Measurements from ENCODE around the gene DLGAP5.

The DLGAP5 gene

DNA sequence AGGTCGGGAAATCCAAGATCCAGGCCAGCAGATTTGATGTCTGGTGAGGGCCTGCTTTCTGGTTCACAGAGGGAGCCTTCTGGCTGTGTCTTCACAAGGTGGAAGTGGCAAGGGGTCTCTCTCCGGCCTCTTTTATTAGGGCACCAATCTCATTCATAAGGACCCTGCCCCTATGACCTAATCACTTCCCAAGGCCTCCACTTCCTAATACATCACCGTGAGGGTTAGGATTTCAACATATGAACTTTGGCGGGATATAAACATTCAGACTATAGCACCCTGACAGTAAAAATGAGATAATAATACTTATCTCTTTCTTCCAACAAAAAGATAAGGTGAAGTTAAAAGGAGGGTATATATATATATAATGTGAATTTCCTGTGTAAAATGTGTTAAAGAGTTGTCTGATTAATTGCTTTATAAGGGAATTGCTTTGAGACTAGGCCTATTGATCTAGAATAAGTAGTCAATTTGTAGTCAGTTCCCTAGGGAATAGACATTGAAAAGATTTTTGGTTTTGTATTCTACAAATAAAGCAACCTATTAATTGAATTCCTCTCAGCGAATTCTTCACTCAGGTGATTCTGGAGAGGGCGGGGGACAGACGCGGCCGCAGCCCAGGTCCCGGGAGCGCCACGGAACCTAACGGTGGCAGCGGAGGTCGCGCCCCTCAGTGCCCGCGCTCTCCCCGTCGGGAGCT lies 62.8 kb downstream of the DLGAP5 start:
- DNase-seq (ENCODE audit: low spot score): no peak

DNA sequence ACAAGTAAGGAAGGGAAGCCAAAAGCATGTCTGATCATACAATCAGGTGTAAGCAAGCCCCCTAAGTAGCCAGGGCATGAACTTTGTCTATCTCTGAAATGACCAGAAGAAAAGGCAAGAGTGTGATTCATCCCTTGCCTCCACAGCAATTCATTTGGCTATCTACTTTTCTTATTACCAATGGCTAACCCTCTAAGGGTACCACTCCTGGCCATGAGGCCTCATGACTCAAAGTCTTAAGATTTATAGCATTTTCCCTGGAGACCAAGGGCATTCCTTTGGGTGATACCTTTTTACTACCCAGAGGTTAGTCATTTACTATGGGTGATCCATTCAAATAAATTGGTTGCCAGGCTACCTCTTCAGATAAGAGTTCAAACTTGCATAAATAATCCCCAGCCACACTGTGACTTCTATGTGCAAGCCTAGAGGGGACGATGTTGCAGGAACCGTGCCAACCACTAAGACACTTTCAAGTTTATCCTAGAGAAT lies 63.9 kb downstream of the DLGAP5 start:
- DNase-seq (ENCODE audit: low spot score): no peak

DNA sequence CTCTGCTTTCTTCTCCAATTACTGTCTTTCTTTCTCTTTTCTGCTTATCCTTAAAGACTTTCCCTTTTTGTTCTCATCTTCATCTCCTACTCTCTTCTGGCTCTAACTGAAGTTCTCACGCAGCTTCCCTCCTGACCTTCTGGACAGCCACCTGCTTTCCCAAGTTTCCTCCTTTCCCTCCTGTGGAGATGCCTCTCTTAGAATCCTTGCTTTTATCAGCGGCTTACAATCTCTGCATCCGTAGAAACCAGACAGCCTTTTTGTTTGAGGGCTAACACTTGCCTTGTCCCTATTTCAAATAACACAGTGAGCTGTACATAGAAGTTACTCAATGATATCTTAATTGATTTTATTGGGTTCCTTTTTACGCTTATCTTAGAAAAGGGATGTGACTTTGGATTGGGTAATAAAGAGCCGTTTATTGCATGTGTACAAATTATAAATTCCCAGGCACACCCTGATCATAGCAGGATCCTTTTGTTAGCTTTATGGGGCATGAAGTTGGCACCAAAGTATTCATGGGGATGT lies 64.4 kb downstream of the DLGAP5 start:
- no peak for DNase-seq (ENCODE audit: low spot score)

DNA sequence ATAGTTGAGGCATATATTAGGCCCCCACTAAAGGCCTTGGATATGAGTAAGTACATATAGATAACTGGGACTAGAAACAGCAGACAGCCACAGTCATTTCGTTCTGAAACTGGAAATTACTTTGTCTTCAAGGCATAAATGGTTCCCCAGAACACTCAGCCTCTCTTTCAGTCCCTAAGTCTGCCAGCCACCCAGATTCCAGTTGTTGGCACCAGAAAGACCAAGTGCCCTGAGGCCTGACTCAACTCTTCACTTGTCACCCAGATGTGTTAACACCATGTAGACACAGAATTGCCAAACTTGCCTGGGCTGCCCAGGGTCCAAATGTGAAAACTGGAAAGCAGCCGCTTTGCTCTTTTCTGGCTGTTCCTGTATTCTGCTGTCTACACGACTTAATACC lies 65.4 kb downstream of the DLGAP5 start:
- DNase-seq (ENCODE audit: low spot score): no peak

DNA sequence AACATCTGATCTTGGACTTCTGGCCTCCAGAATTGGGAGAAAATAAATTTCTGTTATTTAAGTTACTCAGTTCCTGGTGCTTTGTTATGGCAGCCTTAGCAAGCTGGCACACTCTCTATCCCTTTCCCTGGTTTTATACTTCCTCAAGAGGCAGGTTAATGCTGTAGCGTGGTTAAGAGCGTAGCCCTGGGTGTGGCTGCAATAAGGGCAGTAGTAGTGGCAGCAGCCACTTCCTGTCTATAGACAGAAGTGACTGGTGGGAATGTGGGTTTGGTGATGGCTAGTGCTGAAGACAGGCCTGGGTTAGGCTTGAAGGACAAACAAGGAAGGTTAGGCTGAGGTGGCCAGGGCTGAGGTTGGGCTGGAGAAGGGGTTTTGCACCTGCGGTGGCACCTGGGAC lies 66.0 kb downstream of the DLGAP5 start:
- DNase-seq (ENCODE audit: low spot score): no peak

DNA sequence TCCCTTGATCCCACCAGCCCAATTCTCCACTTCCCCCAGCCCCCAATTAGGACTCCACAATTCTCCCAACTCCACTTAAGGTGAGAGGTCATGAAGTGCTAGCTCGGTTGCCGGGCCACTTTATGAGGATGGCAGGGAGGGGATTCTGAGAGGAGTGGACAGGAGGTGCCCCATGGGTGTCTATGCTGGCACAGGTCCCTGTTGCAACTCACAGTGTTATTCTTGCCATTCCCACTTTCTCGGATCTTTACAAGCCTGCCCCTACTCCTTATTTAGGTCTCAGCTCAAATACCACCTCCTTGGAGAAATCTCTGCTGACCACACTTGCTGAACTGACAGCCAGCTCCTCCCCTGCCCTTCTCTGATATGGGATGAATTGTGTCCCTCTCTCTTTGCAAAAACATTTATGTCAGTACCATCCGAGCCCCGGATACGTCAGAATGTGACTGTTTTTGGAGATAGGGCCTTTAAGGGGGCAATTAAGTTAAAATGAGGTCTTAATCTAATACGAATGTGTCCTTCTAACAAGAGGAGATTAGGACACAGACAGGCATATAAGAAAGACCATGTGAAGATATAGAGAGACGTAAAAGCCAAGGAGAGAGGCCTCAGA lies 66.5 kb downstream of the DLGAP5 start:
- no peak for DNase-seq (ENCODE audit: low spot score)

DNA sequence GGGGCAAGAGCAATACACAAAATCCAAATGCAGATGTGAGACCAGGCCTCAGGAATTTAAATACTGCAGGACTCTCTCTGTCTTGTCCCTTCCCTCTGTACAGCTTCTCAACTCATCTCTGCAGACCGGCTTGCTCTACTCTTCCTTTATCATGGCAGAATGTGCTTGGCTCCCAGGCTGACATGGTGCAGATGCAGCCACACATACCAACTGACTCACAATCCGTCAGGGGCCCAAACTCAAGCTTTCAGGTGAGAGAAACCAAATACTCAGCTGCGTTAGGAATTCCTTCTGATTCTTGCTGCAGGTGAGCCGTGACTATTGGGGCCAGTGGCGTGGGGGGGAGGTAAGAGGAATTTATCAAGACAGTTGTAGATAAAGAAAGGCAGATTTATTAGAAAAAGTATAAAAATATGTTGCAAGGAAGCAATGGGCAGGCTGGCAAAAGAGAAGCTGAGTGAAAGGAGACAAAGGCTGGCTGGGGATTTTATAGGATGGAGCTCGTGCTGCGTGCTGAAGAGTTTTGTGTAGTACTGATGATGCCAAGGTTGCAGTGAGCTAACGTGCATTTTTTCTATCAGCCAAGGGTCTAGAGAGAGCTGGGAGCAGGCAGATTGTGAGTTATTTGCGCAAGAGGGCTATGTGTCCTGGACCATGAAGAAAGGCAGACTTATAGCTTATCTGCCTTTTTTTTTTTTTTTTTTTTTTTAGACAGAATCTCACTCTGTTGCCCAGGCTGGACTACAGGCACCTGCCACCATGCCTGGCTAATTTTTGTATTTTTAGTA lies 67.3 kb downstream of the DLGAP5 start:
- DNase-seq (ENCODE audit: low spot score): no peak

DNA sequence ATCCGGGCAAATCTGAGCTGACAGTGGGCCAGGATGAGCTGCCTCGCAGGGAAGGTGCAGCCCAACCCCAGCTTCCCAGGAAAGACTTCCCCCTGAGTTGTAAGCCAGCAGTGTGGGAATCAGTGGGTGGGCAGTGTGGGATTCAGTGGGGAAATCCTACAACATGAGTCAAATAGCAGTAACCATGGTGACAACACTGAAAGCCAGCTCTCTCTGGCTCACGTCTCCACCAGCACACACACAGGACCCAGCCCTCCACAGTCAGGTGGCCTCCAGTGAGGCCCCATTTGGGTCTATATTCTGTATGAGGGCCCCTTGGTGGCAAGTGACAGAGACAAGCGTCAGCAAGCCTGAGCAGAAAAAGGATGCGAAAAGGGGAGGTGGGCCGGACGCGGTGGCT lies 68.3 kb downstream of the DLGAP5 start:
- DNase-seq (ENCODE audit: low spot score): no peak

DNA sequence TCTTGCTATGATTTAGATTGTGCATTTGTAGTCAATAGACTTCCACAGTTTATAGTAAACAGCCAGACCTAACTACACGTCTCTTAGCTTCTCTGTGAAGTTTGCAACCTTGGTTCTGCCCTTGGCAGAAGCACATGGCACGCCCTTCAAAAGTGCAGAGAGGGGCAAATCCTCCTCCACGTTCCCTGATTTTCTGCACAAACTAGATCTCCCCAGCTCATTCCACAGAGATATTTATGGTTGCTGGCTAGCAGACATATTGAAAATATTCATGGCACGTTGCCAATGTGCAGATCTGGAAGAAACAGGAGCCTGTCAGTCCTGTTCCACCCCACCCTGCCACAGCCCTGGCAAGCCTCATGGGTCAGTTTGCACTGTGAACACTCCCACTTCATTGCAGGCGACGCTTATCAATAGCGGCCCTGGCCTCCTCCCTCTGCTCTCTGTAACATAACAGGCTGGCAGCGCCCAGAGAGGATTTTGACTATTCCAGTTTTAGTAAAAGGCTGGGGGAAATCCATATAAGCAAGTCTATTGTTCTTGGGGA lies 68.9 kb downstream of the DLGAP5 start:
- no peak for DNase-seq (ENCODE audit: low spot score)

DNA sequence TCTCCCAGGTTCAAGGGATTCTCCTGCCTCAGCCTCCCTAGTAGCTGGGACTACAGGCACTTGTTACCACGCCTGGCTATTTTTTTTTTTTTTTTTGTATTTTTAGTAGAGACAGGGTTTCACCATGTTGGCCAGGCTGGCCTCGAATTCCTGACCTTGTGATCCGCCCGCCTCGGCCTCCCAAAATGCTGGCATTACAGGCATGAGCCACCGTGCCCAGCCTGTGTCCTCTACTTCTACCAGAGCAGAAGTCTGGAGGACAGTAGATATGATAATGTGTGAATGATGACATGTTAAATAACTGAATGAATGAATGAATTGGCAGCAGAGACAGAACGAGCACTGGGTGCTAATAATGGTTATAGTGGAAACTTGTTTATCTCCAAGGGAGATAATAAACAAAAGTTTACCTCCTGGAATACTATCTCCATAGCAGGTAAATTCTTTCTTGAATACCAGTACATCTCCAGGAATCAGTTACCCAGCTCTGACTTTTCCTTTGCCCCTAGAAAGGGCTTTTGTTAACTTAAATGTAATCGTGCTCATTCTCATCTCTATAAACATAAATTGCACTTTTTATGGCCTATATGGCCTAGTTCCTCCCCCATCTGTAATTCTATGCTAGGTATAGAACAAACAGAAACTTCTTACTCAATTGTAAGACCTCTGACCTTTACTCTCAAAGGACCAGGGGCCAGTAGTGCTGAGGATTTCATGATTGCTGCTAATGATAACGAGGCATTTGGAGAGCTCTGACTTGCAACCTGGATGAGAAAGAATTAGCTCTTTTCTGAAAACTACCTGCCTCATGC lies 69.6 kb downstream of the DLGAP5 start:
- no peak for DNase-seq (ENCODE audit: low spot score)

DNA sequence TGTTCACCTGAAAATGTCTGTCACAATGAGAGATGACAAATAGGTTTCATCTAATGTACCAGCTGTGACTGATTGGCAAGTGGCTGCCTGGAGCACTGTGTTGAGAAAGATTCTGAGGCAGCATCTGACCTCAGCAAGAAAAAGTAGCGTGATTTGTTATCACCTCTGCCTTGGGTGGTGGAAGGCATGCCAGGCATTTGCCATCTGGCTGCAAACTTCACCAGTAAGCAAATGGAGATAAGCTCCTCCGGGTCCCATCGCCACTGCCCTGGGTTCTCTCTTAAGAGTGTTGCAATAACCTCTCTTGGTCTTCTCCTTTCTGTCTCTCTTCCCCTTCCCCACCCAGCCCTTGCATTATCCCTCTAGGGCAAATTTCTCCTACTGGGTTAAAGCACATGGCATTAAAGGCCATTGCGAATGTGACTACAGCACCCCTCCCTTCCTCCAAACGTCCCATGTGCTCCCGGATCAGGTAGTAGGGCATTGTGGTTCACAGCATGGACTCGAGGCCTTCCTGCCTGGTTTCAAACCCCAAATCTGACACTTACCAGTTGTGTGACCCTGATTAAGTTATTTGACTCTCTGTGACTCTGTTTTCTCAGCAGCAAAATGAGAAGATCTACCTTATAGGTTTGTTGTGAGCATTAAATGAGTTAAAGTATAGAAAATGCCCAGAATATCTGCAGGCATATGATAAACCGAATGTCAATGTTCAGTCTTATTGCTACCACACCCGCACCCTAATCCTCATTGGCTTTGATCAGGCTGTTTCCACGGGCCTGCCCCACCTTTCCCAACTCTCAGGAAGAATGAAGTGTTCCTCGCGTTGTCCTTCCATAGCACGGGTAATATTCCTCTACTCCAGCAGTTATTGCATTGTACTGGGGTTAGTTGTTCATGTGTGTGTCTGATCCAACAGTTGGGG lies 70.6 kb downstream of the DLGAP5 start:
- no peak for DNase-seq (ENCODE audit: low spot score)

DNA sequence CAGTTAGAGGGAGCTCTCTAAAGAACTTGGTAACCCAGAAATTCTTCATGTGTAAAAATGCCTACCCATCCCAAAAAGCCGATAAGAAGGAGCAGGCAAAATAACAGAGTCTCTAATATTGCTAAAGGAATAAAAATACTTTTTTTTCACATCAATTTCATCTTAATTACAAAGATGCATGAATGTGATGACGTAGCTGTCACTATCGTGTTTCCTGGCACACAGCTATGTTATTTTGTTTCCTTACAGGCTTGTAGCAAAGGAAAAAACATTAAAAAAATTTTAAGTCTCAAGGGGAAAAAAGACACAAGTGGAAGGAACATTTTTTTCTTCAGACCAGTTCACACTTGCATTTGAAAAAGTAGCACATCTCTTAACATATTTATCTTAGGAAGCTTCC lies 72.6 kb downstream of the DLGAP5 start:
- DNase-seq (ENCODE audit: low spot score): no peak

DNA sequence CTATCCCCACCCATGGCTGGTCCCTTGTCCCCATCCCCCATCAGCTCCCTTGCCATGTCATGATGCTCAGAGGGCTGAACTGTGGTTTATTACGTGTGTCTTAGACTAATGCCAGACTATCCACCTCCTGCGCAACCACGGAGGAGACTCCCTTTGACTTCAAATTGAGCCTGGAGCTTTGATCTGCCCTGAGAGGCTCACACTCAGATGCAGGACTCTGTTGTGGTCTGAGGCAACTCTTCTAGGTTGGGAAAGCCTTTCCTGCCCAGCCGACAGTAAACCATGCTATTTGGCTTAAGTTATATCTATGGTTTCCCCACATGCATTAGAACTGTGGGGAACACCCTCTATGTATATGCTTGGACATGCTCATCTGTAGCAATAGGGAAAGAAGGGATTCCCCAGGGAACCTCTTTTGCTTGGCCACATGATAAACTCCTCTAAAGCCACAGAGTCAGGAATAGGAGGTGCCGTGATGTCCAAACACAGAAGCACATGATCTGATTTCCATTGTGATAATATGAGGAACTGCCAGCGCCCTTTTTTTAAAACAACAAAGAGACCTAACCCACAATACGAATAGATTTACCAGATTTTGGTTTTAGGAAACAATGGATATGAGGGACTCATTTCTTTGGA lies 73.5 kb downstream of the DLGAP5 start:
- DNase-seq (ENCODE audit: low spot score): no peak

DNA sequence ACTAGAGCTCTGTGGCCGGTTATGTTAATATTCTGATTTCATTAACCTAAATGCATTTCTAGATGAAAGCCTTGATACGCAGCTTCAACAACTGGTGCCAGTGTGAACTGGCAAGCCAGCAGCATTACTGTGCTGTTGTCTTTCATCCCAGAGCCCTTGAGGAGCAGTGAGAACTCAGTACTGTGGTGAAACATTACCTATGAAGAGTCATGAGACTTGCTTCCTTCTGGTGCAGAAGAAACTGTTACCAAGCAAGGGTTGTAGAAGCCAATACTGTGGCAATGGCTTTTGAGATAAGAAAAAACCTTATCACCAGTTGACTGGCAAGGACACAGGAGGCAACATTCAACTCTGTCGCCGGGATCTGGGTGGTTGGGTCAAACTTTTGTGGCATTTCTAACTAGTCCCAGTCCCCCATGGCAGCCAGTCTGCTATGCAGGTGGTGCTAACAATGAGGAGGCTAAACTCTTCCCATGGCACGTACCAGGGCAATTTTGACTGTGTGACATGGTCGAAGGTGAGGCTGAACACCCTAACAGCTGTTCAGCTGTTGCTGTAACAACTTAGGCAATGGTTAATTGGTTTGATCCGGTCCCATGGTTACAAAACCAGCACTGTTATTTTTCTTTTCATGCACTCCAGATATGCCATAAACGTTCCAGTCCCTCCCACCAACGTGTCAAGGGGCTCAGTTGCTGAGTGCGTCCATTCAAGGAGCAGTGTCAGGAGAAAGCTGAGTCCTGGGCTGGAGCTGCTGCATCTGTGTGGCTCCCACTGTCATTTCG lies 74.9 kb downstream of the DLGAP5 start:
- DNase-seq (ENCODE audit: low spot score): no peak

DNA sequence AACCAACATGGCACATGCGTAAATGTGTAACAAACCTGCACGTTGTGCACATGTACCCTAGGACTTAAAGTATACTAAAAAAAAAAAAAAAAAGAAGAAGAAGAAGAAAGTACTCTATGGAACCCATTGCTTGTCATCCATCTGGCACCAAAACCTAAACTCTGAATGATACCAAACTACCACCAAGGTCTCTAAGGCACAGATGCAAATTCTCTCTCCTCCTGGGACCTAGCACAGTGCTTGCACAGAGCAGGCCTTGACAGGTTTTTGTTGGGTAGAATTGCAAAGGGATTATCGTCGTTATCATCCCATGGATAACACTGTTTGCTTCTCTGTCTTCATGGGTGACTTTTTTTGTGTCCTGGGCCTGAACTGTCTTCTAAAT lies 75.5 kb downstream of the DLGAP5 start:
- no peak for DNase-seq (ENCODE audit: low spot score)

DNA sequence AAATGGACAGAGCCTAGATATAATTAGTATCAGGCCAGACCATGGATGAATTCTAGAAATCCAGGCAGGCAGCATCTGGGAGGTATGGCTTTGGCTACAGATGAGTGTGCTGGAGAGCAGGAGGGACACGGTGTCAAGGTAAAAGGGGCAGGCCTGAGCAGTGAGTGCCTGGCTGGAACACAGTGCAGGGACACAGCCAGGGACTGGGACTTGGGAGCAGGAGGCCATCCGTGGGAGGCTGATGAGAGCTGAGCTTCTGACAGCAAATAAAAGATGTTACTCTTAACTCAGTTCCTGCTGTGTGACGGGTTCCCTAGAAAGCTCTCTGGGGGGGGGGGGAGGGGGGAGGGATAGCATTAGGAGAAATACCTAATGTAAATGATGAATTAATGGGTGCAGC lies 75.9 kb downstream of the DLGAP5 start:
- DNase-seq (ENCODE audit: low spot score): no peak

DNA sequence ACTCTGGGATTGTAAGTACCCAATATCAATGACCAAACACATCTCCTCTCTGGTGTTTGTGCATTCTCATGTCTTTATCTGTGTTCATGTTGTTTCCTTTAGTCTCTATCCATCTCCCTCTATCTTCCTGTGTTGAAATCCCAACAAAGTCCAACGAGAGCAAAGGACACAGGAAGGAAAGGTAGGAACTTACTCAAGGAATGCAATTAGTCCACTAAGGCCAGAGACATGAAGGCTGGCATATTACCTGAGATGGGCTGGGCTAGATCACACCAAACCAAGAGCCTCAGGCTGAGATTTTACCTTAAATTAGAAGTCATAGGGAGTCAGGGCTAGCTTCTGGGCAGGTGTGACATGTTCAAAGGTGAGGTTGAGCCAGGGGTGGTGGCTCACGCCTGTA lies 76.7 kb downstream of the DLGAP5 start:
- DNase-seq (ENCODE audit: low spot score): no peak

DNA sequence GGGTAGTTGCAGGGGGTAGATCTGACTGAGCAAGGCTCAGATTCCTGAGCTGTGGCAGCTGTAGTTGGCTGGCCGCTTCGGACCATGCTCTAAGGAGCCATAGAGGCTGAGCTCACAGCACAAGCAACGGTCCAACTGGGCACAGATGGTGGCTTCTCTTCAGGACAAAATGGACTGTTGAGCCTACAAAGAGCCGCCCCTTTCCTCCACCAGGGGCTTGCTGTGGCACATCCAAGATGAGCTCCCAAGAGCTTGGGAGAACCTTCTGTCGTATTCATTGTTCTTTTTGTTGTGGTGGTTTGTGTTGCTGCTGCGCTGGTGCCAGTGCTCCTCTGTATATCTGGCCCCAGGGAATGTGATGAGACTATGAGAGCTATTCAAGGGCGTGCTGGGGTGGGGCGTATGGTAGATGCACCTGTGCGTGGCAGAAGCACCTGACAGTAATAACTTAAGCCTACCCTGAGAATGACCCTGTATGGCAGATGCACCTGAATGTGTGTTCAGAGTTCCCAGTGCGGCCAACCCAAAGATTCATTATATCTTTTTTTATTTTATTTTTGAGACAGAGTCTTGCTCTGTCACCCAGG lies 80.2 kb downstream of the DLGAP5 start:
- DNase-seq (ENCODE audit: low spot score): no peak

DNA sequence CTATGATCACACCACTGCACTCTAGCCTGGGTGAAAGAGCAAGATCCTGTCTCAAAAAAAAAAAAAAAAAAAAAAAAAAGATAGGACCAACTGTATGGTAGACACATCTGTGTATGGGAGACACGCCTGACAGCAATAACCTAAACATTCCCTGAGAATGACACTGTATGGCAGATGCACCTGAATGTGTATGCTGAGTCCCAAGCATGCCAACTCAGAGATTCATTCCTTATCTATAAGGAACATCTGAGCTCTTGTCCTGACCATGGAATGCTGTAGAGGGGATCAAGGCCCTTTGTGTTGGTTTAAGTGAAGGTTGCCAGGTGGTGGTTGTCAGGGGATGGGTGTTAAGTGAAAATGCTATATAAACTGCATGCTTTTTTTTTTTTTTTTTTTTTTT lies 81.5 kb downstream of the DLGAP5 start:
- no peak for DNase-seq (ENCODE audit: low spot score)
